ENCODE data around the gene UQCRC2.

- TF ChIP-seq POLR2AphosphoS5 (IDR thresholded peaks at IDR 0.05) = no peak
- TF ChIP-seq, protein P1, sequence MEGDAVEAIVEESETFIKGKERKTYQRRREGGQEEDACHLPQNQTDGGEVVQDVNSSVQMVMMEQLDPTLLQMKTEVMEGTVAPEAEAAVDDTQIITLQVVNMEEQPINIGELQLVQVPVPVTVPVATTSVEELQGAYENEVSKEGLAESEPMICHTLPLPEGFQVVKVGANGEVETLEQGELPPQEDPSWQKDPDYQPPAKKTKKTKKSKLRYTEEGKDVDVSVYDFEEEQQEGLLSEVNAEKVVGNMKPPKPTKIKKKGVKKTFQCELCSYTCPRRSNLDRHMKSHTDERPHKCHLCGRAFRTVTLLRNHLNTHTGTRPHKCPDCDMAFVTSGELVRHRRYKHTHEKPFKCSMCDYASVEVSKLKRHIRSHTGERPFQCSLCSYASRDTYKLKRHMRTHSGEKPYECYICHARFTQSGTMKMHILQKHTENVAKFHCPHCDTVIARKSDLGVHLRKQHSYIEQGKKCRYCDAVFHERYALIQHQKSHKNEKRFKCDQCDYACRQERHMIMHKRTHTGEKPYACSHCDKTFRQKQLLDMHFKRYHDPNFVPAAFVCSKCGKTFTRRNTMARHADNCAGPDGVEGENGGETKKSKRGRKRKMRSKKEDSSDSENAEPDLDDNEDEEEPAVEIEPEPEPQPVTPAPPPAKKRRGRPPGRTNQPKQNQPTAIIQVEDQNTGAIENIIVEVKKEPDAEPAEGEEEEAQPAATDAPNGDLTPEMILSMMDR (IDR thresholded peaks at IDR 0.05) = no peak
- TF ChIP-seq POLR2A (IDR thresholded peaks at IDR 0.05) = no peak
- TF ChIP-seq EP300 (IDR thresholded peaks at IDR 0.05) = no peak
These were observed 53.5 kb downstream of the UQCRC2 start for GRCh38 chr16:22006636-22007035.
